HG03457 (cell line): ENCODE measurements around the gene SFXN4.

Experiments
- ATAC-seq: cut with Tn5 transposase; IDR thresholded peaks from one replicate; pipeline ENCODE4 v1.9.1; 2021; ENCODE audit warnings: moderate number of reproducible peaks; ENCODE audit not compliant: unreplicated experiment

SFXN4 gene, protein sequence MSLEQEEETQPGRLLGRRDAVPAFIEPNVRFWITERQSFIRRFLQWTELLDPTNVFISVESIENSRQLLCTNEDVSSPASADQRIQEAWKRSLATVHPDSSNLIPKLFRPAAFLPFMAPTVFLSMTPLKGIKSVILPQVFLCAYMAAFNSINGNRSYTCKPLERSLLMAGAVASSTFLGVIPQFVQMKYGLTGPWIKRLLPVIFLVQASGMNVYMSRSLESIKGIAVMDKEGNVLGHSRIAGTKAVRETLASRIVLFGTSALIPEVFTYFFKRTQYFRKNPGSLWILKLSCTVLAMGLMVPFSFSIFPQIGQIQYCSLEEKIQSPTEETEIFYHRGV

DNA sequence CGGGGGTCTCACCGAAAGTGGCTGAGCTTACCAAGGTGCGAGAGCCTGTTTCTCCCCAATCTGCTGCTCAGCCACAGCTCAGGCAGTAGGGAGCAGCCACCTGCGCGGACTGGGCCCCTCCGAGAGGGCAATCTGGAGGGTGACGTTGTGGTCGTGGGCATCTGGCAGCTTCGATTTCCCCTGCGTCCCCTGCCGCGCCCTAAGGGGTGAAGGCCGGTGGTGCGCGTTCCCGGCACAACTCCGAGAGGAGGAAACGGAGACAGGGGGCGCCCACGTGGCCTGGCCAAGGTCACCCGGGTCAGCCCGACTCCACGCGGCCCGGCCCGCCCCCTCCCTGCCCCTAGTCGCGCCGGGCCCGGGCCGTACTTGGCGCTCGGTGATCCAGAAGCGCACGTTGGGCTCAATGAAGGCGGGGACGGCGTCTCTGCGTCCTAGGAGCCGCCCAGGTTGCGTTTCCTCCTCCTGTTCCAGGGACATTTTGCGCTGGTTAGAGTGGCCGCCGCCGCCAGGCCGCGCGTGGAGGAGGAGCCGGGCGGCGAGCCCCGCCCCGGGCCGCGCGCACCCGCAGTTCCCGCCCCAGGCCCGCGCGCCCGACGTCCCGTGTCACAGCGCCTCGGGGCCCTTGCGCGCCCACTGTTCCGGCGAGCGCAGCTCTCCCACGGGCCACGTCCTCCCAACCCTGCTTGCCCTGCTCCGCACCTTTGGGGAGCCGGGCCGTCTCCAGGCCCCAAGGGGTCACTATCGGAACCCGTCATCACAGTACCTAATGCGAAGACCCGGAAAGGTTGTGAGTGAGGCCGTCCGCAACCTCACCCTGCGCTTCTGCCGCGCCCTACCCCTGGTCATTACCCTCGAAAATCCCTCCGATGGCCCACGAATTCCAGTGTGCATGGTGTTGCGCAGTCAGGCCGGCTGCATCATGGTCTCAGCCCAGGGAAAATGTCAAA lies at the start of gene SFXN4:
TSS of gene SFXN4 (minus strand) at position 544 of the 947 bp plus-strand sequence. CDS start at position 477, 67 bp downstream.
- ATAC-seq, result peak; percentile 89

DNA sequence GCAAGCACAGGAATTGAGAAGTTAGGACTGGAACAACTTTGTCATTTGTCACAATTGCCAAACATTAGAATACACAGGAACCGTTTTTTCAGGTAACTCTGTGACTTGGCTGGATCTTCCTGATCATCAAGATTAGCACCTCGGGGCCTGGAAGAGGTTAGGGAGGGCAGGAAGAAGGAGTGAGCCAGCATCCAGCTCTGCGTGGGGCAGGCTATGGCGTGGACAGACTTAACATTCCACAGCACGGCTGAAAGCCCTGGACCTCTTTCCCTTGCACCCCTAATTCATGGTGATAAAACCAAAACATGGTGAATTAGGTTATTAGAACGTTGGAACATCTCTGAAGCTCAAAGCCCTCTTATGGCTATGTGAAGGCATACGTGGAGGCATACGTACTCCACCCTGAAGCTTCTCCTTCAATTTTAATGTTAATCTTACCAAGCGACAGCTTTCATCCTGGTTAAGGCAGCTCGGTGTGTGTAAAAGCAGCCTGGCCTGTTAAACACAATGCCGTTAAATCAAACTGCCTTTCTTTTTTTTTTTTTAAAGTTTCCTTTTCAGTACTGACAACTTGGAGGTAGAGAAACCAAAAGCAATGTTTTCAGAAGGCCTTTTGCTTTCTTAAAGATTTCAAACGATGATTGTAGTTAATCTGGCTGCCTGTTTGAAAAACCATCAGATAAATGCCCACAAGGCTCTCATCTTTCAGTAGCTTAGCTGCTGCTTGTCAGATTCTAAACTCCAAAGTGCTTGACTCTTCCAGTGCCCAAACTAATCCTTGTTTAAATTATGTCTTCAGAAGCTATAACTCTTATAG lies 46.3 kb upstream of the SFXN4 start:
- ATAC-seq, result no peak

DNA sequence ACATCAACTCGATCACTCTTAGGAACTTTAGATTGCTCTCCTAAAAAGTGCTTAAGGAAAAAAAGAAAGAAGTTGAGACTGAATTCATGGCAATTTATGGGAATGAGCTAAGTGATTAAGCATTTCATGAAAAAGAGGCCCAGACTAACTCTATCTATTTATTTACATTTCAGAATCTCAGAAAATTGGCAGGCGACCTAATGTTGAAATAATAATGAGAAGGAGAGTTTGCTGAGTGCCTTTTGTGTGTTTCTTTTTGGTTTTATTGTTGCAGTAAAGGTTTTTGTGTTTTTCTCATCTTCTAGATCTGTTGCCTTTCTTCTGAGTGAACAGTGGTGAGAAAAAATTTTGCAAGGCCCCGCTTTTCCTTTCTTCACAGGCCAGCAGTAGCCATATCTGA lies 45.7 kb upstream of the SFXN4 start:
- ATAC-seq, result no peak

GRCh38 chr10:119210633-119211032 lies 45.1 kb upstream of the SFXN4 start:
- ATAC-seq, result no peak

GRCh38 chr10:119209736-119210355 lies 44.3 kb upstream of the SFXN4 start:
- no peak for ATAC-seq

DNA sequence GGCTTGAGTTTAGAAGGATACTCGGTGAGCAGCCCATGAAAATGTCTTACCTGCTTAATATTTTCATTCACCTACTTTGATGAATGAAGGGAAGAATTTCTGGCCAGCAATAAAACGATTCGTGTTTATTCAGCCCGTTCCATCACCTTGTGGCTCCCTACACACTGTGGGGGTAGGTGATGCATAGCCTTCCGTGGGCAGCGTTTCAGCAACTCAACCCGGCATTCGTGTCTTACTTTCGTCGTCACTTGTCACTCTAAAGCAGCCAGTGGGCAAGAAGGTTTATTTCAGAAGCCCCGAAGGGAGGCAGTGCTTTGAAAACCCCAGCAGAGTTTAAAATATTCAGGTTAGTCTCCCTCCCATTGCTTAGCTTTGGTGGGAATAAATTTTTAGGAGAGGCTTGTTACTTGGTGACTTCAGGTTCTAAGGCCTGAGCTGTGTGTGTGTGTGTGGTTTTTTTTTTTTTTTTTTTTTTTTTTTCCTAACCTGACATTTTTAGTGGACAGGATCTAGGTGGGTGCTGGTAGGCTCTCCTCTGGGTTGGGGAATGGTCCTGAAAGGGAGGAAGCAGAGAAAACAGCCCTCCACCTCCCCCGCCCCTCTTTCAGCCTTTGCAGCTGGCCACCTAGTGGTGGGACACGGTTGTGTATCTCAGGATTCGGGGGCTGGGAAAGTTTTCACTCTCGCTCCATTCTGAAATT lies 43.7 kb upstream of the SFXN4 start:
- no peak for ATAC-seq

- ATAC-seq, result no peak
Observed at GRCh38 chr10:119208553-119208940, 43.0 kb upstream of the SFXN4 start.

- peak; percentile 2 for ATAC-seq
Observed at GRCh38 chr10:119207713-119208552, 42.4 kb upstream of the SFXN4 start.

DNA sequence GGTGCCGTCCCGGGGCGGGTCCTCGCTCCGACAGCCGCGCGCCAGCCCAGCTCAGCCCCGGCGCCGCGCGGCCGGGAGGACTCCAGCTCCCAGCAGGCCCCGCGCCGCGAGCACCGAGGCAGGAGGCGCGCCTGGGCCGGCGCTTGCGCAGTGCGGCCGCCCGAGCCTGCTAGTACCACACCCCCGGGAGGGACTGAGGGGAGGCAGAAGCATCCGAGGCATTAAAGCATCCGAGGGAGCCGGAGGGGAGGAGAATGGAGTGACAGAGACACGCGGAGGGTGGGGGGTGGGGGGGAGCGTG lies 41.8 kb upstream of the SFXN4 start, which contains the start of gene GRK5:
TSS of gene GRK5 (plus strand) at position 206 of the 301 bp plus-strand sequence. CDS start 347 bp downstream, outside the sequence.
- peak; percentile 77 for ATAC-seq

- peak; percentile 30 for ATAC-seq
Observed at GRCh38 chr10:119206603-119207365, 41.3 kb upstream of the SFXN4 start.

DNA sequence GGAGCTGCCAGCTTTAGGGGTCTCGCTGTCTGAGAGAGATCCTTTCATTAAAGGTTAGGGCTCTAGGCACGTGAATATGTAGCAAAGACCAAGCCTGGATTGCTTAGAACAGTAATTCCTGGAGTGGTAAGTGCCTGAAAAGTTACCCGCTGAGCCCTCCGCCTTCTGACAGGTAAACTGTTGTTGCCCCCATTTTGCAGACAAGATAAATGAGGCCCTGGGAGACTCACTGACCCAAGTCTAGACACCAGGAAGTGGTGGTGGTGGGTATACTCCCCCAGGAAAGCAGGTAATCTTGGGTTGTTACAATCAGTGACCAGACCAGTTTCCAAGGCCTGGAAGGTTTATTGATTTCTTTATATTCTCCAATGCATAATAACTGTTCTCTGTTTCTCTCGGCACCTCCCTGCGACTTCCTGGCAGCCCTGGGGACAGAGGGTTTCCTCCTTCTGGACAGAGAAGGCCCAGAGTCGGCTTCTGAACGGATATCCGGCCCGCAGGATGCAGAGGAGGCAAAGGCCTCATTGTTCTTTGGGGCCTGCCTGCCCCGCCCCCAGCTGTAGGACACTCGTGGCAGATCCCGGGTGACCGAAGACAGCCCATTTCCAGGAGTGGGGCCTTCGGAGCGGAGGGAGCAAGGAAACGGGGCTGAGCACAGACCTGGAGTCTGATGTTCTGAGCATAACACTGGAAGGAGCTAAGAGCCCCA lies 40.5 kb upstream of the SFXN4 start:
- ATAC-seq, result peak; percentile 12

DNA sequence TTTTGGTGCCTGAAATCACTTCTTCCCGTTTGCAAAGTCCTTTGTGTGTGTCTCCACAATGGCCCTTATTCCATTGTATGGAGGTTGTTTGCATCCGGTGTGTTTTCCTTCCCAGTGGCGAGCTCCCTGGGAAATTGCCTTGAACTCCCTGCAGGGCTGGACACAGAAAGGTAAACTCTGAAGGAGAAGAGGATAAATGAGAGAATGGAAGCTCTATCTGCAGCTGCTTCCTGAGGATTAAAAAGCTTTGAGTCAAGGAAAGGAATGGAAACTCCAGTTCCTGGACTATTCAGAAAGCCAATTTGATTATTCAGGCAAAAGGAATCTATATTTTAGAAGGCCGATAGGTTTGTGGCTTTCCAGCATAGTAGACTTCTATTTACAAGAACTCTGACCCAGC lies 37.5 kb upstream of the SFXN4 start:
- no peak for ATAC-seq

GRCh38 chr10:119201233-119201632 lies 35.7 kb upstream of the SFXN4 start:
- no peak for ATAC-seq

- ATAC-seq, result no peak
Observed at GRCh38 chr10:119199231-119199992, 33.9 kb upstream of the SFXN4 start.

DNA sequence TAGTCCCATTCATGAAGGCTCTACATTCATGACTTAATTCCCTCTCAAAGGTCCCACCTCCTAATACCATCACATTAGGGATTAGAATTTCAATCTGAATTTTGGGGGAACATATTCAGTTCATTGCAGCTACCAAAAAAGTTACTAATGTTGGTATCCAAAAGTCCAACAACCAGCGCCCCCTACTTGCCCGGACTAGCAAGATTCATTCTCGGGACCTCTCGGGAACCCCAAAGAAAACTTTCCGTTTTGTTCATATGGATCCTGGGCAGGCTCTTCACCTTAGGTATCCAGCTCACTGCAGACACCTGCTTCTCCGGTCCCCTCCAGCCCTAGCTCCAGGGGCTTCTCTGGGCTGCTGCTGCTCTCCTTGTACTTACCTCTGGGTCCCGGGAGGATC lies 32.9 kb upstream of the SFXN4 start:
- ATAC-seq, result no peak

- ATAC-seq, result no peak
Observed at GRCh38 chr10:119197921-119198320, 32.4 kb upstream of the SFXN4 start.

- no peak for ATAC-seq
Observed at GRCh38 chr10:119191881-119192280, 26.4 kb upstream of the SFXN4 start.
